IMR-90 (cell line): ENCODE measurements around the gene GBE1. TPM values are rescaled to one million over a fixed set of nuclear protein-coding genes. Genes with fewer than 3 reads are reported as not detected.

Source experiments
- ATAC-seq: fragments of 200-7000 bp; cut with Tn5 transposase; 2 replicates; pipeline ENCODE4 v1.9.1; 2020; ENCODE audit warnings: low read depth, mild to moderate bottlenecking, moderate library complexity
- BruUV-seq: library from RNA; stranded (reverse); fragments of 400-500 nt; replicated peaks from 2 replicates; lab custom pipeline; 2021; lab: Mats Ljungman, UMichigan
- CTCF ChIA-PET: fragments of 300-600 bp; formaldehyde crosslinking; extraction: SDS; loops from one replicate; lab custom pipeline; 2021; ENCODE audit warnings: antibody characterized with exemption; lab: Yijun Ruan, JAX
- POLR2A ChIA-PET: fragments of 300-600 bp; sonication (Branson Sonifier 250); formaldehyde crosslinking; loops from one replicate; lab custom pipeline; 2022; ENCODE audit warnings: antibody characterized with exemption; ENCODE audit not compliant: unreplicated experiment; lab: Charles Lee
- DNase-seq: peaks from one replicate; pipeline ENCODE4 v3.0.0; 2013
- H2AFZ ChIP-seq: replicated peaks from 2 replicates; pipeline ENCODE3; 2013; ENCODE audit warnings: low read length, mild to moderate bottlenecking; ENCODE audit not compliant: poor library complexity
- H2AK5ac ChIP-seq: 2 replicates; pipeline ENCODE4 v1.6.1; 2013; ENCODE audit warnings: low read depth, low read length, inconsistent platforms
- H2AK9ac ChIP-seq: replicated peaks from 2 replicates; pipeline ENCODE3; 2013; ENCODE audit warnings: mild to moderate bottlenecking, low read depth, low read length, moderate library complexity; ENCODE audit not compliant: poor library complexity
- H2BK120ac ChIP-seq: 2 replicates; pipeline ENCODE4 v1.6.1; 2013; ENCODE audit warnings: low read depth, low read length, inconsistent platforms
- H2BK15ac ChIP-seq: 3 replicates; pipeline ENCODE4 v1.6.1; 2013; ENCODE audit warnings: low read depth, low read length, inconsistent platforms
- H2BK20ac ChIP-seq: 2 replicates; pipeline ENCODE4 v1.6.1; 2013; ENCODE audit warnings: low read depth, mild to moderate bottlenecking, inconsistent platforms, low read length, moderate library complexity
- H2BK5ac ChIP-seq: 2 replicates; pipeline ENCODE4 v1.6.1; 2013; ENCODE audit warnings: mild to moderate bottlenecking, low read depth, low read length, inconsistent platforms; ENCODE audit not compliant: poor library complexity, severe bottlenecking
- H3K14ac ChIP-seq: replicated peaks from 2 replicates; pipeline ENCODE4 v1.6.1; 2013; ENCODE audit warnings: low read depth, low read length, inconsistent platforms
- H3K18ac ChIP-seq: 2 replicates; pipeline ENCODE4 v1.6.1; 2013; ENCODE audit warnings: low read depth, low read length, control low read depth
- H3K23ac ChIP-seq: 2 replicates; pipeline ENCODE4 v1.6.1; 2013; ENCODE audit warnings: low read depth, low read length, inconsistent platforms
- H3K27ac ChIP-seq: 2 replicates; pipeline ENCODE4 v1.5.1; 2013; ENCODE audit warnings: mild to moderate bottlenecking, control low read depth, low read length; ENCODE audit not compliant: insufficient read depth
- H3K27me3 ChIP-seq: 2 replicates; pipeline ENCODE4 v1.6.1; 2013; ENCODE audit warnings: low read length; ENCODE audit not compliant: control insufficient read depth, insufficient read depth
- H3K36me3 ChIP-seq: 2 replicates; pipeline ENCODE4 v1.6.1; 2013; ENCODE audit warnings: low read length, mixed read lengths; ENCODE audit not compliant: control insufficient read depth, insufficient read depth
- H3K4ac ChIP-seq: 2 replicates; pipeline ENCODE4 v1.6.1; 2013; ENCODE audit warnings: low read depth, low read length, inconsistent platforms
- H3K4me1 ChIP-seq: 2 replicates; pipeline ENCODE4 v1.6.1; 2013; ENCODE audit warnings: low read length, mixed read lengths; ENCODE audit not compliant: control insufficient read depth, insufficient read depth
- H3K4me2 ChIP-seq: 2 replicates; pipeline ENCODE4 v1.6.1; 2013; ENCODE audit warnings: low read depth, mild to moderate bottlenecking, control low read depth, low read length, moderate library complexity
- H3K4me3 ChIP-seq: 2 replicates; pipeline ENCODE4 v1.5.1; 2013; ENCODE audit warnings: low read depth, mild to moderate bottlenecking, control low read depth, low read length, moderate library complexity; ENCODE audit not compliant: insufficient read depth
- H3K56ac ChIP-seq: 2 replicates; pipeline ENCODE4 v1.6.1; 2013; ENCODE audit warnings: low read length, inconsistent platforms; ENCODE audit not compliant: insufficient read depth; ENCODE audit errors: extremely low read depth
- H3K79me1 ChIP-seq, 2 experiments: 2 replicates each; pipeline ENCODE4 v1.6.1; 2013; ENCODE audit warnings: low read length in 2 of 2, inconsistent platforms in 1 of 2, low read depth in 1 of 2
- H3K9ac ChIP-seq: 2 replicates; pipeline ENCODE4 v1.6.1; 2013; ENCODE audit warnings: low read depth, low read length, control low read depth
- H3K9me1 ChIP-seq: 2 replicates; pipeline ENCODE4 v1.6.1; 2013; ENCODE audit warnings: low read length, inconsistent platforms; ENCODE audit not compliant: insufficient read depth
- H3K9me3 ChIP-seq: 2 replicates; pipeline ENCODE4 v1.6.1; 2013; ENCODE audit warnings: low read length; ENCODE audit not compliant: control insufficient read depth, insufficient read depth
- H4K20me1 ChIP-seq: 2 replicates; pipeline ENCODE4 v1.6.1; 2013; ENCODE audit warnings: low read length, inconsistent platforms; ENCODE audit not compliant: insufficient read depth
- H4K5ac ChIP-seq: 2 replicates; pipeline ENCODE4 v1.6.1; 2013; ENCODE audit warnings: mild to moderate bottlenecking, low read depth, low read length, control low read depth
- H4K8ac ChIP-seq, 2 experiments: 2 replicates each; pipeline ENCODE4 v1.6.1; 2013; ENCODE audit warnings: low read depth in 2 of 2, low read length in 2 of 2, control low read depth in 1 of 2, inconsistent platforms in 1 of 2
- H4K91ac ChIP-seq: 2 replicates; pipeline ENCODE4 v1.6.1; 2013; ENCODE audit warnings: low read depth, low read length, inconsistent platforms; ENCODE audit not compliant: insufficient read depth
- BHLHE40 ChIP-seq: fragments of 150-350 bp; IDR thresholded peaks from 2 replicates; pipeline ENCODE4 v1.6.1; 2016; ENCODE audit warnings: mild to moderate bottlenecking, low read depth, low read length
- POLR2A ChIP-seq: IDR thresholded peaks from 2 replicates; pipeline ENCODE4 v1.6.1; 2012; ENCODE audit warnings: mild to moderate bottlenecking, low read depth, low read length
- RAD21 ChIP-seq: IDR thresholded peaks from 2 replicates; pipeline ENCODE4 v1.6.1; 2012; ENCODE audit warnings: low read length, improper control_type of control experiment
- SMC3 ChIP-seq: fragments of 150-350 bp; IDR thresholded peaks from 2 replicates; pipeline ENCODE4 v1.6.1; 2016; ENCODE audit warnings: low read depth, mild to moderate bottlenecking, antibody characterized with exemption, low read length, moderate library complexity
- WGBS, 2 experiments: methylation state at CpG; one replicate each; pipeline versions ENCODE4 v1.1.5 to v1.1.7; 2013; ENCODE audit warnings: missing lambda C conversion rate in 2 of 2; ENCODE audit not compliant: insufficient read length in 1 of 2; ENCODE audit errors: extremely low coverage in 2 of 2; 5-methylcytosine and 5-hydroxymethylcytosine counted together
- dilution Hi-C: fragments of 300-500 bp; cut with HindIII; formaldehyde crosslinking; loops from one replicate; pipeline ENCODE4 v1.14.3; 2018; ENCODE audit warnings: low sequenced_read_pairs; ENCODE audit not compliant: unreplicated experiment
- in situ Hi-C: fragments of 300-500 bp; cut with MboI; formaldehyde crosslinking; loops from 3 replicates; pipeline ENCODE4 v1.14.3; 2019; ENCODE audit warnings: low sequenced_read_pairs, inconsistent platforms, mixed read lengths
- intact Hi-C: fragments of 100-400 bp; cut with micrococcal nuclease; formaldehyde crosslinking; loops from 2 replicates; pipeline ENCODE4 v1.10.0; 2022
- polyA plus RNA-seq, 3 experiments: library from polyadenylated mRNA; depleted of rRNA; stranded (reverse); fragments of >200 nt; gene quantifications; 2 replicates each; pipeline ENCODE4 v1.2.3, GENCODE V29; 2012; ENCODE audit warnings: low replicate concordance in 1 of 3
- total RNA-seq: library from RNA; depleted of rRNA; stranded (reverse); fragments of >200 nt; gene quantifications from 2 replicates; pipeline ENCODE4 v1.2.3, GENCODE V29; 2012
- TF ChIP-seq, protein P1 (sequence below): fragments of 150-350 bp; IDR thresholded peaks from 2 replicates; pipeline ENCODE4 v1.6.1; 2017; ENCODE audit warnings: mild to moderate bottlenecking, antibody characterized with exemption, low read length, low read depth
- TF ChIP-seq, protein P2 (sequence below): fragments of 150-350 bp; IDR thresholded peaks from 2 replicates; pipeline ENCODE4 v1.6.1; 2016; ENCODE audit warnings: low read depth, mild to moderate bottlenecking, low read length, moderate library complexity, borderline replicate concordance

GBE1 gene
- total and polyA plus RNA-seq, 2 of the 4 experiments (the other 2 are of a cell fraction), result 36.7 to 90.3 TPM

DNA sequence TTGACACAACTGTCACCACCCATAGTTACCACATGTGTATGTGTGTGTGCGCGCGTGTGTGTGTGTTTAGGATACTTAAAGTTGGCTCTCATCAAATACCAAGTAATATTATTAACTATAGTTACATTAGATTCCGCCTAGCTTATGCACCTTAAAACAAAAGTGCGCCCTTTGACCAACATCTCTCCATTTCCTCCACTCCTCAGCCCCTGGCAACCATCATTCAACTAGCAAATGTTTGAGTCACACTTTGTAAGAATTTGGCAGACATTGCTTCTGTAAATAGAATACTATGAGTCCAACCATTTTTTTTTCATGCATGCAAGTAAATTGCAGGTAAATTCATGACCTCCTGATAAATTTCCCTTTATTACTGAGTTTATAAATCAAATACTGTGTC, 169.3 kb downstream of the GBE1 start:
- WGBS, 2 experiments, result 100% methylated on average over 1 of the region's 5 CpGs; no CpG with 5 or more reads in 1 of the 2 experiments
- dilution Hi-C loops, result no loop called here
- CTCF ChIA-PET, result no interaction called here

More for the DNA sequence above, 169.3 kb downstream of the GBE1 start:
- Histone ChIP-seq H4K8ac (no peak overlapping the region), H4K91ac (no peak overlapping the region), H2BK15ac (no peak overlapping the region), H4K20me1 (no peaks in the 10 kb centered on the region), H2BK5ac (no peak overlapping the region), H3K4me3 (no peak overlapping the region), H3K9me1 (no peaks in the 10 kb centered on the region), H3K27me3 (no peaks in the 10 kb centered on the region), H3K9me3 (no peaks in the 10 kb centered on the region), H2BK120ac (no peak overlapping the region), H3K56ac (no peak overlapping the region), H3K79me1 (no peaks in the 10 kb centered on the region; a peak in 1 of 4 replicates), H3K27ac (no peak overlapping the region), H3K14ac (no peak overlapping the region), H3K18ac (no peak overlapping the region), H3K23ac (no peak overlapping the region), H2AFZ (no peak overlapping the region), H4K5ac (no peak overlapping the region), H3K36me3 (no peaks in the 10 kb centered on the region), H3K4me2 (no peak overlapping the region), H2BK20ac (peak overlapping the region; percentile 61; the same call in 1 of the 2 replicates), H3K9ac (no peak overlapping the region), H2AK9ac (no peak overlapping the region), H3K4me1 (peaks cover 2% of the 10 kb centered on the region; the same call in 1 of the 2 replicates), H3K4ac (no peak overlapping the region), H2AK5ac (no peak overlapping the region)
- POLR2A ChIA-PET, result no interaction called here
- intact Hi-C loops, result no loop called here
- in situ Hi-C loops, result no loop called here
- no TSS peak for BruUV-seq
- ATAC-seq (peak; percentile 72), DNase-seq (peak; percentile 70)
- TF ChIP-seq, protein P1, sequence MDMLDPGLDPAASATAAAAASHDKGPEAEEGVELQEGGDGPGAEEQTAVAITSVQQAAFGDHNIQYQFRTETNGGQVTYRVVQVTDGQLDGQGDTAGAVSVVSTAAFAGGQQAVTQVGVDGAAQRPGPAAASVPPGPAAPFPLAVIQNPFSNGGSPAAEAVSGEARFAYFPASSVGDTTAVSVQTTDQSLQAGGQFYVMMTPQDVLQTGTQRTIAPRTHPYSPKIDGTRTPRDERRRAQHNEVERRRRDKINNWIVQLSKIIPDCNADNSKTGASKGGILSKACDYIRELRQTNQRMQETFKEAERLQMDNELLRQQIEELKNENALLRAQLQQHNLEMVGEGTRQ, result no peak
- no peak for TF ChIP-seq RAD21
- TF ChIP-seq BHLHE40, result no peak
- TF ChIP-seq POLR2A, result no peak
- TF ChIP-seq SMC3, result no peak
- TF ChIP-seq, protein P2, sequence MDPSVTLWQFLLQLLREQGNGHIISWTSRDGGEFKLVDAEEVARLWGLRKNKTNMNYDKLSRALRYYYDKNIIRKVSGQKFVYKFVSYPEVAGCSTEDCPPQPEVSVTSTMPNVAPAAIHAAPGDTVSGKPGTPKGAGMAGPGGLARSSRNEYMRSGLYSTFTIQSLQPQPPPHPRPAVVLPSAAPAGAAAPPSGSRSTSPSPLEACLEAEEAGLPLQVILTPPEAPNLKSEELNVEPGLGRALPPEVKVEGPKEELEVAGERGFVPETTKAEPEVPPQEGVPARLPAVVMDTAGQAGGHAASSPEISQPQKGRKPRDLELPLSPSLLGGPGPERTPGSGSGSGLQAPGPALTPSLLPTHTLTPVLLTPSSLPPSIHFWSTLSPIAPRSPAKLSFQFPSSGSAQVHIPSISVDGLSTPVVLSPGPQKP, result no peak
